ENCODE measurements around the gene SH3PXD2A. TPM values are rescaled to one million over a fixed set of nuclear protein-coding genes. Genes with fewer than 3 reads are reported as not detected.

Gene SH3PXD2A
- total and polyA plus RNA-seq, 2 experiments from 2014 or later, result 1.8 to 5.0 TPM

- Histone ChIP-seq H4K20me1 (replicated peaks; ENCODE audit: insufficient read depth) (no peaks in the 10 kb centered on the region), H3K4me3 (no peak overlapping the region), H3K27me3 (ENCODE audit: insufficient read depth) (no peaks in the 10 kb centered on the region), H3K9me2 (ENCODE audit: insufficient read depth) (no peaks in the 10 kb centered on the region), H2AFZ (no peak overlapping the region), H3K4me2 (no peak overlapping the region), H3K27ac (ENCODE audit: low read depth) (no peak overlapping the region), H3F3A (replicated peaks; ENCODE audit: low read depth) (no peaks in the 10 kb centered on the region), H3K79me2 (replicated peaks; ENCODE audit: insufficient read depth) (no peaks in the 10 kb centered on the region), H3K4me1 (ENCODE audit: insufficient read depth) (no peaks in the 10 kb centered on the region), H3K36me3 (ENCODE audit: insufficient read depth) (no peaks in the 10 kb centered on the region)
- no peak for ATAC-seq
- DNase-seq (ENCODE audit: low spot score), result no peak
- Mint-ChIP-seq H3K27ac (no peak overlapping the region), H3K36me3 (ENCODE audit: low read depth) (no peaks in the 10 kb centered on the region), H3K9me3 (peaks cover 8% of the 10 kb centered on the region; the same call in 1 of the 3 replicates), H3K4me1 (peaks cover under 1% of the 10 kb centered on the region; the same call in 1 of the 3 replicates), H3K27me3 (ENCODE audit: insufficient read depth, low read depth, poor library complexity) (no peaks in the 10 kb centered on the region), H3K4me3 (no peak overlapping the region)
- TF ChIP-seq ZNF331 (CRISPR knock-in tag; IDR thresholded peaks at IDR 0.05; ENCODE audit: low read depth) (no peak), ZNF114 (CRISPR knock-in tag; IDR thresholded peaks at IDR 0.05) (no peak), ZNF462 (CRISPR knock-in tag; IDR thresholded peaks at IDR 0.05) (no peak), ETS1 (IDR thresholded peaks at IDR 0.05) (no peak), STAT1 (IDR thresholded peaks at IDR 0.05; ENCODE audit: unreplicated experiment) (no peak), EZH2phosphoT487 (IDR thresholded peaks at IDR 0.05; ENCODE audit: unreplicated experiment) (no peak), CREB1 (CRISPR knock-in tag; IDR thresholded peaks at IDR 0.05; ENCODE audit: low read depth) (no peak), REST (IDR thresholded peaks at IDR 0.05; ENCODE audit: unreplicated experiment) (no peak), POLR2AphosphoS5 (IDR thresholded peaks at IDR 0.05; ENCODE audit: low read depth) (no peak), CTCF (conservative IDR thresholded peaks at IDR 0.05; ENCODE audit: low read depth in 2 of 2) (no peak), NANOG (IDR thresholded peaks at IDR 0.05; ENCODE audit: borderline replicate concordance) (no peak), JUNB (IDR thresholded peaks at IDR 0.05; ENCODE audit: unreplicated experiment) (no peak), EZH2 (IDR thresholded peaks at IDR 0.05; ENCODE audit: low read depth, unreplicated experiment) (no peak)
Observed at GRCh38 chr10:103750836-103751235, 104.5 kb downstream of the SH3PXD2A start.
